Mesodermal cell (in vitro differentiated cells): ENCODE results near the gene MTM1.

Experiments used
- H3K27ac ChIP-seq: 2 replicates; pipeline ENCODE4 v1.7.0; 2013; ENCODE audit warnings: mild to moderate bottlenecking, low read depth, low read length, moderate library complexity; ENCODE audit not compliant: severe bottlenecking
- H3K36me3 ChIP-seq: 2 replicates; pipeline ENCODE4 v1.7.1; 2013; ENCODE audit warnings: mild to moderate bottlenecking, low read length, moderate library complexity; ENCODE audit not compliant: control insufficient read depth, insufficient read depth
- H3K4me1 ChIP-seq: one replicate; pipeline ENCODE4 v1.7.1; 2013; ENCODE audit warnings: mild to moderate bottlenecking, low read length; ENCODE audit not compliant: insufficient read depth, control insufficient read depth, poor library complexity, severe bottlenecking
- H3K4me3 ChIP-seq: 2 replicates; pipeline ENCODE4 v1.7.0; 2013; ENCODE audit warnings: low read length, control low read depth, mild to moderate bottlenecking; ENCODE audit not compliant: insufficient read depth, poor library complexity, severe bottlenecking; ENCODE audit errors: extremely low read depth
- H3K9me3 ChIP-seq: 2 replicates; pipeline ENCODE4 v1.7.1; 2013; ENCODE audit warnings: mild to moderate bottlenecking, low read length, moderate library complexity; ENCODE audit not compliant: control insufficient read depth
- WGBS, 2 experiments: methylation state at CpG; one replicate each; pipeline ENCODE4 v1.1.5; 2013; ENCODE audit warnings: missing lambda C conversion rate in 2 of 2; ENCODE audit not compliant: insufficient coverage in 2 of 2; 5-methylcytosine and 5-hydroxymethylcytosine counted together

MTM1 gene

GRCh38 chrX:150693725-150694574 lies 125.5 kb downstream of the MTM1 start:
- WGBS, 2 experiments: 23 to 25% methylated on average over 7 to 22 of the region's 42 CpGs
- Histone ChIP-seq H3K4me3 (peak overlapping the region; percentile 37), H3K4me1 (no peaks in the 10 kb centered on the region), H3K9me3 (peaks cover 4% of the 10 kb centered on the region), H3K36me3 (no peaks in the 10 kb centered on the region), H3K27ac (no peak overlapping the region)

- 83 to 92% methylated on average over 1 to 4 of the region's 8 CpGs for WGBS, 2 experiments
- no peaks in the 10 kb centered on the region for H3K36me3 ChIP-seq
- no peak overlapping the region for H3K4me3 ChIP-seq
- H3K27ac ChIP-seq: no peak overlapping the region
- peaks cover 4% of the 10 kb centered on the region for H3K9me3 ChIP-seq
- H3K4me1 ChIP-seq: no peaks in the 10 kb centered on the region
These were observed 126.5 kb downstream of the MTM1 start for GRCh38 chrX:150694738-150695410.

GRCh38 chrX:150696331-150696730 lies 127.9 kb downstream of the MTM1 start:
- WGBS, 2 experiments: no CpG with 5 or more reads among the region's 1 CpG
- Histone ChIP-seq H3K36me3 (peaks cover 1% of the 10 kb centered on the region), H3K4me1 (no peaks in the 10 kb centered on the region), H3K27ac (no peak overlapping the region), H3K9me3 (no peaks in the 10 kb centered on the region), H3K4me3 (no peak overlapping the region)

GRCh38 chrX:150696866-150697265 lies 128.4 kb downstream of the MTM1 start:
- 80% methylated on average over 1 of the region's 4 CpGs; no CpG with 5 or more reads in 1 of the 2 experiments for WGBS, 2 experiments

GRCh38 chrX:150697641-150698040 lies 129.2 kb downstream of the MTM1 start:
- Histone ChIP-seq H3K27ac (no peak overlapping the region), H3K9me3 (no peaks in the 10 kb centered on the region), H3K4me3 (no peak overlapping the region), H3K4me1 (no peaks in the 10 kb centered on the region), H3K36me3 (peaks cover 3% of the 10 kb centered on the region)
- 100% methylated on average over 1 of the region's 7 CpGs for whole genome bisulfite sequencing, 2 experiments

More at GRCh38 chrX:150696866-150697265, 128.4 kb downstream of the MTM1 start:
- Histone ChIP-seq H3K4me3 (no peak overlapping the region), H3K27ac (no peak overlapping the region), H3K4me1 (no peaks in the 10 kb centered on the region), H3K9me3 (no peaks in the 10 kb centered on the region), H3K36me3 (peaks cover 3% of the 10 kb centered on the region)

- 100% methylated on average over 1 of the region's 2 CpGs; no CpG with 5 or more reads in 1 of the 2 experiments for whole genome bisulfite sequencing, 2 experiments
- Histone ChIP-seq H3K9me3 (no peaks in the 10 kb centered on the region), H3K4me3 (no peak overlapping the region), H3K36me3 (peaks cover 3% of the 10 kb centered on the region), H3K27ac (no peak overlapping the region), H3K4me1 (peaks cover 8% of the 10 kb centered on the region)
These were observed 130.6 kb downstream of the MTM1 start for GRCh38 chrX:150698981-150699380.

- H3K4me3 ChIP-seq: no peak overlapping the region
- peaks cover 9% of the 10 kb centered on the region for H3K4me1 ChIP-seq
- H3K27ac ChIP-seq: no peak overlapping the region
- H3K9me3 ChIP-seq: no peaks in the 10 kb centered on the region
- H3K36me3 ChIP-seq: peaks cover 3% of the 10 kb centered on the region
These were observed 131.7 kb downstream of the MTM1 start for GRCh38 chrX:150700107-150700506.

GRCh38 chrX:150701377-150701776 lies 133.0 kb downstream of the MTM1 start:
- Histone ChIP-seq H3K36me3 (peaks cover 3% of the 10 kb centered on the region), H3K4me1 (peaks cover 9% of the 10 kb centered on the region), H3K4me3 (no peak overlapping the region), H3K27ac (no peak overlapping the region), H3K9me3 (no peaks in the 10 kb centered on the region)
- no CpG with 5 or more reads among the region's 1 CpG for WGBS, 2 experiments

GRCh38 chrX:150702966-150703694 lies 134.7 kb downstream of the MTM1 start:
- Histone ChIP-seq H3K4me1 (peaks cover 9% of the 10 kb centered on the region), H3K9me3 (no peaks in the 10 kb centered on the region), H3K36me3 (peaks cover 3% of the 10 kb centered on the region), H3K4me3 (no peak overlapping the region), H3K27ac (no peak overlapping the region)
- no CpG with 5 or more reads among the region's 1 CpG for WGBS, 2 experiments

GRCh38 chrX:150703695-150703974 lies 135.2 kb downstream of the MTM1 start:
- no peak overlapping the region for H3K4me3 ChIP-seq
- no peaks in the 10 kb centered on the region for H3K9me3 ChIP-seq
- peaks cover 3% of the 10 kb centered on the region for H3K36me3 ChIP-seq
- peaks cover 9% of the 10 kb centered on the region for H3K4me1 ChIP-seq
- H3K27ac ChIP-seq: no peak overlapping the region
